SU-DHL-6 (cell line): Measurements from ENCODE around the gene LSM8.

Source experiments
- H2AFZ ChIP-seq: fragments of 200-600 bp; sonication (generic); 2 replicates; pipeline ENCODE4 v1.6.1; 2014; ENCODE audit warnings: low read depth, mild to moderate bottlenecking, moderate library complexity, mixed read lengths, antibody characterized with exemption, low read length; ENCODE audit not compliant: severe bottlenecking
- H3F3A ChIP-seq: fragments of 200-600 bp; shearing (Covaris generic); 2 replicates; pipeline ENCODE4 v1.6.0; 2016; ENCODE audit warnings: antibody characterized with exemption, mild to moderate bottlenecking; ENCODE audit not compliant: insufficient read depth
- H3K27ac ChIP-seq: fragments of 200-600 bp; sonication (generic); 2 replicates; pipeline ENCODE4 v1.5.1; 2016; ENCODE audit warnings: low read depth, mild to moderate bottlenecking, low read length, moderate library complexity, mixed read lengths
- H3K27me3 ChIP-seq: fragments of 200-600 bp; sonication (generic), shearing (Covaris generic); 2 replicates; pipeline ENCODE4 v1.6.0; 2014; ENCODE audit warnings: mild to moderate bottlenecking, low read length
- H3K36me3 ChIP-seq: fragments of 200-600 bp; sonication (generic); 2 replicates; pipeline ENCODE4 v1.6.1; 2014; ENCODE audit warnings: mild to moderate bottlenecking, low read length, mixed read lengths
- H3K4me2 ChIP-seq: fragments of 300-600, 200-600 bp; shearing (Covaris generic), sonication (generic); 2 replicates; pipeline ENCODE4 v1.6.0; 2014; ENCODE audit warnings: low read length, low read depth, mild to moderate bottlenecking; ENCODE audit not compliant: poor library complexity, severe bottlenecking
- H3K4me3 ChIP-seq: fragments of 200-600 bp; sonication (generic); 2 replicates; pipeline ENCODE4 v1.5.1; 2014; ENCODE audit warnings: antibody characterized with exemption, low read length, mild to moderate bottlenecking, mixed read lengths; ENCODE audit not compliant: insufficient read depth, poor library complexity, severe bottlenecking
- H3K79me2 ChIP-seq: fragments of 200-600 bp; sonication (generic); 2 replicates; pipeline ENCODE4 v1.6.1; 2014; ENCODE audit warnings: mild to moderate bottlenecking, low read length, moderate library complexity; ENCODE audit not compliant: insufficient read depth
- H3K9ac ChIP-seq: fragments of 200-600 bp; sonication (generic); 2 replicates; pipeline ENCODE4 v1.7.0; 2014; ENCODE audit warnings: mild to moderate bottlenecking, low read length
- H3K9me2 ChIP-seq: fragments of 200-600 bp; sonication (generic); replicated peaks from 2 replicates; pipeline ENCODE4 v1.6.1; 2014; ENCODE audit warnings: low read length; ENCODE audit not compliant: insufficient read depth
- H3K9me3 ChIP-seq: fragments of 200-600 bp; sonication (generic); 2 replicates; pipeline ENCODE4 v1.6.1; 2014; ENCODE audit warnings: low read length, mixed read lengths; ENCODE audit not compliant: insufficient read depth
- H4K20me1 ChIP-seq: fragments of 200-600 bp; sonication (generic); 2 replicates; pipeline ENCODE4 v1.6.1; 2014; ENCODE audit warnings: low read depth, mild to moderate bottlenecking, antibody characterized with exemption, low read length, moderate library complexity, mixed read lengths
- EZH2phosphoT487 ChIP-seq: fragments of 200-600 bp; sonication (generic), shearing (Covaris generic); conservative IDR thresholded peaks from 2 replicates; pipeline ENCODE4 v1.6.1; 2018; ENCODE audit warnings: mild to moderate bottlenecking, antibody characterized with exemption, low read length, moderate library complexity, mixed read lengths
- TF ChIP-seq, protein P1 (sequence below): fragments of 200-600 bp; sonication (generic); IDR thresholded peaks from one replicate; pipeline ENCODE4 v1.5.1; 2017; ENCODE audit warnings: antibody characterized with exemption, mild to moderate bottlenecking, low read length, moderate library complexity; ENCODE audit not compliant: insufficient read depth, poor library complexity, severe bottlenecking

The LSM8 gene

DNA sequence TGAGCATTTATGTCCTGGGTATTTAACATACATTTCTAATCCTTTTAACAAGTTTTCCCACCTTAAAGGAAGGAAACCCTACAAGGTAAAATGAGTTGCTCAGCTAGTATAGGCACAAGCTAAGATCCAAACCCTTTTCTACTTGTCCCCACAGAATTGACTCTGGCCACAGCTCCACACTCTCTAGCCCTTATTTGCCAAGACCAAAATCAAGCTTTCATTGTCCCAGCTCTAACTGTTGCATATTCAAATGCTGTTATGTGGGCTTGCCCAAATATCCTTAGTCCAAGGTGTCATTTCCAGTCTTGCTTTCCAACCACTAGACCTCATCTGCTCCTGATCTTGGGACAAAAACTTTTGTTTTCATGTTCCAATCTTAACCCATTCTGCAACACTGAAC, 31.3 kb upstream of the LSM8 start:
- H3K4me2 ChIP-seq = no peak overlapping the region
- H3K27me3 ChIP-seq = no peaks in the 10 kb centered on the region
- no peak overlapping the region for H3K4me3 ChIP-seq
- TF ChIP-seq EZH2phosphoT487 = no peak
- TF ChIP-seq, protein P1, sequence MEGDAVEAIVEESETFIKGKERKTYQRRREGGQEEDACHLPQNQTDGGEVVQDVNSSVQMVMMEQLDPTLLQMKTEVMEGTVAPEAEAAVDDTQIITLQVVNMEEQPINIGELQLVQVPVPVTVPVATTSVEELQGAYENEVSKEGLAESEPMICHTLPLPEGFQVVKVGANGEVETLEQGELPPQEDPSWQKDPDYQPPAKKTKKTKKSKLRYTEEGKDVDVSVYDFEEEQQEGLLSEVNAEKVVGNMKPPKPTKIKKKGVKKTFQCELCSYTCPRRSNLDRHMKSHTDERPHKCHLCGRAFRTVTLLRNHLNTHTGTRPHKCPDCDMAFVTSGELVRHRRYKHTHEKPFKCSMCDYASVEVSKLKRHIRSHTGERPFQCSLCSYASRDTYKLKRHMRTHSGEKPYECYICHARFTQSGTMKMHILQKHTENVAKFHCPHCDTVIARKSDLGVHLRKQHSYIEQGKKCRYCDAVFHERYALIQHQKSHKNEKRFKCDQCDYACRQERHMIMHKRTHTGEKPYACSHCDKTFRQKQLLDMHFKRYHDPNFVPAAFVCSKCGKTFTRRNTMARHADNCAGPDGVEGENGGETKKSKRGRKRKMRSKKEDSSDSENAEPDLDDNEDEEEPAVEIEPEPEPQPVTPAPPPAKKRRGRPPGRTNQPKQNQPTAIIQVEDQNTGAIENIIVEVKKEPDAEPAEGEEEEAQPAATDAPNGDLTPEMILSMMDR = no peak
- H4K20me1 ChIP-seq = no peaks in the 10 kb centered on the region
- H3K27ac ChIP-seq = no peak overlapping the region
- H3K9me2 ChIP-seq = no peaks in the 10 kb centered on the region
- no peaks in the 10 kb centered on the region for H3K79me2 ChIP-seq
- H3F3A ChIP-seq = no peaks in the 10 kb centered on the region
- H3K9me3 ChIP-seq = 0 out of 2 replicates have a peak, but pooled peaks cover 6% of the 10 kb centered on the region
- H2AFZ ChIP-seq = no peak overlapping the region
- H3K9ac ChIP-seq = no peak overlapping the region
- H3K36me3 ChIP-seq = peaks cover 3% of the 10 kb centered on the region

DNA sequence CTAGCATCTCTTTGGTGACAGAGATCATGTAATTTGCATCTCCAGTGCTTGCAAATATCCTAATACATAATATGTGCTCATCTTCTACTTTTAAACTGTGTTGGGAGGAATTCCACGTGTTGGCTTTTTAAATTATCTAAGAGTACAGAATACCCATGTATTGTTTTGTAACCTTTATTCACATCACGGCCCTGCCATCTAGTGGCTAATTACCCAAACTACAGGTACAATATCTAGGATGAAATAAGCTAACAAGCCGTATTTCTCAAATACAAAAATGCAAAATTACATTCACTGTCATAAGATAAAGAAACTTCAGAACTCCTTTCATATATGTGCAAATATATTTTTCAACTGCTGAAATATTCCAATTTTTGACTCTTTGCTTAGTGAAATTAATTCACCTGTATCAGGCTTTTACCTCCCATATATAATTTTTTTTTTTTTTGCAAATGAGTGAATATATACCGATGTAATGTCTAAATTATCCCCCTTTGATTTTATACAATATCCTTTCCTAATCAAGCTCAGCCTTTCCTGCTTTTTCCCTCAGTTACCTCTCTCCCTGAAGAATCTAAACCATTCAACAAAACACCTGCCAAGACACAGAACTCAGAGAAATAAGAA, 30.3 kb upstream of the LSM8 start:
- Histone ChIP-seq H3K9me2 (no peaks in the 10 kb centered on the region), H3K27me3 (no peaks in the 10 kb centered on the region), H3K9ac (no peak overlapping the region), H3K36me3 (peaks cover 3% of the 10 kb centered on the region), H3K27ac (no peak overlapping the region), H3F3A (no peaks in the 10 kb centered on the region), H3K4me2 (no peak overlapping the region), H3K9me3 (peaks cover 10% of the 10 kb centered on the region; the same call in 1 of the 2 replicates), H2AFZ (no peak overlapping the region), H3K79me2 (no peaks in the 10 kb centered on the region), H3K4me3 (no peak overlapping the region), H4K20me1 (no peaks in the 10 kb centered on the region)
- TF ChIP-seq, protein P1 = peak; percentile 71
- TF ChIP-seq EZH2phosphoT487 = no peak

DNA sequence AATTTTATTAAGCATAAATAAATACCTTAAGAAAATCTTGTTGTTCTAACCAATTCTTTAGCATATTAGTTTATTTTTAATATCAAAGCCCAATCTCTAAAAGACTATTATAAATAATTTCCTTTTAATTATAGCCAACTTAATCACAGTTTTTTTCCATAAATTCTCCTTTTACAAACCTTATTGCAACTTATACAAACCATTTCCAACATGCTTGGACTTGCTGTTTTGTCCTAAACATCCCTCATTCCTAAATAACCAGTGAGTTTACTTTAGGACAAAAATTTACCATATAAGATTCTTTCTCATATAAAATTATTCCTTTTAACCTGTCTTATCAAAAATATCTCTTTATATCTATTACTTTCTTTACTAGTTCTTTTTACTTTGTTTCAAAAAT, 25.2 kb upstream of the LSM8 start:
- H3K36me3 ChIP-seq = peaks cover 15% of the 10 kb centered on the region
- H3K4me2 ChIP-seq = no peak overlapping the region
- H2AFZ ChIP-seq = no peak overlapping the region
- H3K27ac ChIP-seq = no peak overlapping the region
- no peak overlapping the region for H3K4me3 ChIP-seq
- no peaks in the 10 kb centered on the region for H3K9me2 ChIP-seq
- no peak for TF ChIP-seq EZH2phosphoT487
- TF ChIP-seq, protein P1 = no peak
- no peaks in the 10 kb centered on the region for H3K27me3 ChIP-seq
- H3K9ac ChIP-seq = no peak overlapping the region
- peaks cover 21% of the 10 kb centered on the region; the same call in 1 of the 2 replicates for H3K9me3 ChIP-seq
- no peaks in the 10 kb centered on the region for H4K20me1 ChIP-seq
- no peaks in the 10 kb centered on the region for H3F3A ChIP-seq
- H3K79me2 ChIP-seq = no peaks in the 10 kb centered on the region
